Activated T-helper 1 cell treated with Interleukin-2 at 50 U/mL for 16 hours (primary cell): Measurements from ENCODE around the gene CRYZL1.
"Not testable (repeated sequence)": the region's sequence is repeated elsewhere in the genome, so short reads cannot be mapped to it uniquely, and the experiment has no call there.

ENCODE experiments used
- DNase-seq: peaks from one replicate; pipeline ENCODE4 v3.0.0-alpha.2; 2020; ENCODE audit warnings: low read depth

Gene CRYZL1

DNA sequence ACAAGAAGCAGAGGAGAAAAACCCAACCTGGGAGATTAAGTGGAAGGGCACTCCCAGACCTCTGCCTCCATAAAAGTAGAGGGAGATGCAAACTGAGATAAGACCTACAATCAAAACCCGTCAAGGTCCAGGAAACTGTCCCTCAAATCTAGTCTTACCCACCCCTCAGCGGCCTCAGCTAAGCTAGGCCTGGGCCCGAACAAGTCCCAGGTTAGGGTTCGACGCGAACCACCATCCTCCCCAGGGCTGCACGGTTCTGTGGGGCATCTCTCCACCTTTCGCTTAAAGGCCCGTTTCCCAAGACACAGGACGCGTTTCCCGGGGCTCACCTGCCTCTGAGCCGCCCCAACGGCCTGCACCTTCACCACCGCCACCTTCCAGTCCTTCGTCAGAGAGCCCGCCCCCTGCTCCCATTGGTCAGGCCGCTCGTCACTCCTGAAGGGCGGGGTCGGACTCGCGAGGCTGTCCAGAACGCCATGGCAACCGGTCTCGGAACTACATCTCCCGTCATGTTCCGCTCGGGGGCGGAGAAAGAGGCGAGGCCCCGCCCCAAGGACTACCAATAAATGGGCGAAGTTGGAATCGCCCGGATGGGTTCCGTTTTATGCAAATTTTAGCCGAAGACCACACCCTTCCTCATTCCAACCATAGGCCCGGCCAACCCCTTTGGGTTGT is at the start of gene CRYZL1:
Gene CRYZL1, minus strand, starts transcription at position 390 of the 675 bp plus-strand sequence. CDS start 10,190 bp downstream, outside the sequence.
- peak; percentile 100 for DNase-seq

DNA sequence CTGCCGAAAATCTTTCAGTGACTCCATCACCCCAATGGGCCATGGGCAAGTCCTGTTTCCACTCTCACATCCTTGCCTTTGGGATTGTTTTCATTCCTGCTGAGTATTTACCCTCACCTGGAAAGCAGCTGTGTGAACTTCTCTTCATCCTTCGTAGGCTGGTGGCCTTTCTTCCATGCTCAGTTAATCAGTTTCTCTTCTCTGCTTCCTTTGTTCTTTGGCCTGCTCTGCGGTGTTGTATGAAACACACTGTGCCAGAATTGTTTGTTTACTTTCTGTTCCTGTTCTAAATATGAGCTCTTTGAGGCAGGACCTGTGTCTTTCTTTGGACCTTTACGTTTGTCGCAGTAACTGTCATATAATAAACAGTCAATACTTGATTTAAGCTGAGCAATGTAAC is 49.3 kb upstream of the CRYZL1 start:
- DNase-seq, result no peak

DNA sequence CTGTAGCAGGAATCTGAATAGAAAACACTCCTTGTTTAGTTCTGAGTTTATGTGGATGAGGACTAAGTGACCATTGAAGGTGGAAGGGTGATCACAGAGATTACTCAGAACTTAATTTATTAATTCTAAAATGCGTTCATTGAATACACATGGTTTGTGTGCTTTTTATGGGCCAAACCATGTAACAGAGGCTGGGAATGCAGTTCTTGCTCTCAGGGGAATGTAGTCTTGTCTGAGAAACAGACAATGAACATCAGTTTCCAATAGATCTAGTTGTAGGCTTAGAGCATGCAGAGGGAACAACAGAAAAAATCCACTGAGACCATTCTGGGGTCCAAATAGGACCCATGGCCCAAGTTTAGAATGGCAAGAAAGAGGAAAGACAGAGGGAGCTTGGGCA is 46.8 kb upstream of the CRYZL1 start:
- DNase-seq, result no peak

DNA sequence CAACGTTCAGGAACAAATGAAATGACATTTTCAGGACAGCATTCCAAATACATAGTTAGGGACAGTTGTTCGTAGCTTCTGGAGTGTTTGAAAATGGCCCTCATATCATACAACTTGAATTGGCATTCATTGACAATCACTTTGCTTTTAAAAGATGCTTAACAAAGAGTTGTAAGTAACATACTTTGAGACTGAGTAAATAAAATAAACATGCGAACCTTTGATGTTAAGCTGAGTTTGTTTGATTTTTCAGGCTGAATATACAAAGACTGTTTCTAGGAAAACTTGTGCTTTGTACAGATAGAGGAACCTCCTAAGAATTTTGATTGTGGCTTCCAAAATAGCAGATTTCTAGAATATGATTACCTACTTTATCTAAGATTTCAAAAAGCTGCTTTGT is 46.1 kb upstream of the CRYZL1 start:
- DNase-seq, result no peak

DNA sequence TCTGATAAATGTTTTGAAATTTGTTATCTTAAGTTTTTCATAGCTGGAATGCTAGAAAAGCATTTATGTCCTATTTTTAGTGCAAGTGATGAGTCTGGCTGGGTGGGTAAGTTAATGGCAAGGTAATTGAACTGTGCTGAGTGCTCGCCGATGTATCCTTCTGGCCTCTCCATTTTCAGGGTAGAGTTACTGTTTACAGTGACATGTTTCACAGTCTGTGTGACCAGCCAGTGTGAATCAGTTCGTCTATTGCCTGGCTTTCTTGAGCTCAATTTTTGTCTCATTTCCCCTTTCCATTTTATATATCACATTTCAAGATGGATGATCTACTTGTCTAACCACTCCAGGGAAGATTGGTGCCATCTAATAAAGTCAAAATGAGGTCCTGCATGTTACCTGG is 44.8 kb upstream of the CRYZL1 start:
- DNase-seq, result no peak

DNA sequence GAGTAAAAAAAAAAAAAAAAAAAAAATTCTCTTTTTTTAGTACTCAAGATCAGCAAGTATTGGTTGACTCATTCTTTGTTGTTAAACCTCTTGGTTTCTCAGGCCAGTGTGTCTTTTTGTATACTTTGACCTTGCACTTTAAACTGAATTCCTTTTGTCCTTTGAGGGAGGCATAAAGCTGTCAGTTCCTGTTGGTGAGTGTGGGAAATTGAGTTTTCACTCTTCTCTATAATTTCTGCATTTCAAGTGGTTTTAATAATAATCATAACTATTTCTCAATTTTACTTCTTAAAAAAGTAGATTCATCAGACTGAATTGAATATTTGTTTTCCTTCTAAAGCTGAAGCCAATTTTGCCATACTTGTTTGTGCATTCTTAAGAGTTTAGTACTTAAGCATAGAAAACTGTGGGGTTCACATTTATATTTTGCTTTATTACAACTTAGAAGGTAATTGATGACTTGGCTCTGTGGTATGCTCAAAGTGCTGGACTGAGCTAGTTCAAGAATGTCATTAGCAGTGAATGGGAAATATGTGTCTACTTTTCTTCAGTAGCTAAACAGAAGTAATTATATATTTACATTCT is 44.2 kb upstream of the CRYZL1 start:
- DNase-seq, result no peak

DNA sequence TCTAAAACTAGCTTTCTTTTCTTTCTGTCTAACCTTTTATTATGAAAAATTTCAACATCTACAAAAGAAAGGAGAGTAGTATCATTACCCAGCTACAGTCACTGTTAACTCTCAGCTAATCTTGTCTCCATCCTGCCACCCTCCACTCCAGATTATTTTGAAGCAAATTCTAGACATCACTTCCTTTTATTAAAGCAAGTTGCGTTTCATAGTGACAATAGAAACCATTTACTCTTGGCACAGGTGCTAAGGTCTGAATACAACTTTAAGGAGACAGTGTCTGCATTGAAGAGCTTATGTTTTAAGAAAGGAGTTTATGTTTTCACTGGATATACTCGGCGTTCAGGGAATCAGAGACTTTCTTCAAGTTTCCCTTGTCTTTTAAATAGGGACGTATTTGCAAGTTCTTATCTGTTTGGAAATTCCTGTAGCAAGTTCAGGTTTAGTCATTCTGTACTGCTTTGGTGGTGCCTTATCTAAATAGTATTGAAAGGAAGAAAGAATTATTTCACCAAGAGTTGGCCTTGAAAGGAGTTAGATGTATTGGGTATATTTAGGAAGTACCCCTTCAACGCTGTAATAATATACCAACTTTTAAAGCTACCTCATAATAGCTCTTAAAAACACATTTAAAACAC is 43.5 kb upstream of the CRYZL1 start:
- DNase-seq, result no peak

DNA sequence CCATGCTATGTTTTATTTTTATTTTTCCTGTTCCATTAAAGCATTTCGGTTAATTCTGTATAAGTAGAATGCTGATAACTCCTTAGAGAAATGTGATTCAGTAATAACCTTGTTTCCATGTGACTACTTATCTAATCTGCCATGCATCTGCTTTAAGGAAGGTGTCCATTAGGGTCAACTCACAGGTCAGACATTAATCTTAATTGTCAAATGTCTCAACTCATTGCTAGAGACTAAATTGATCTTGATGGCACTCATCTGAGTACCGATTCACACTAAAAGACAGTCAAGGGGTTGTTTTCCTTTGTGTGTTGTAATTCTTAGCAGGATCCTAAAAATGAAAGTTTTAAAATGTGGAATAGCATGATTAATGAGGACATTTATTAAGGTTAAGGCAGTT is 42.5 kb upstream of the CRYZL1 start:
- DNase-seq, result no peak

DNA sequence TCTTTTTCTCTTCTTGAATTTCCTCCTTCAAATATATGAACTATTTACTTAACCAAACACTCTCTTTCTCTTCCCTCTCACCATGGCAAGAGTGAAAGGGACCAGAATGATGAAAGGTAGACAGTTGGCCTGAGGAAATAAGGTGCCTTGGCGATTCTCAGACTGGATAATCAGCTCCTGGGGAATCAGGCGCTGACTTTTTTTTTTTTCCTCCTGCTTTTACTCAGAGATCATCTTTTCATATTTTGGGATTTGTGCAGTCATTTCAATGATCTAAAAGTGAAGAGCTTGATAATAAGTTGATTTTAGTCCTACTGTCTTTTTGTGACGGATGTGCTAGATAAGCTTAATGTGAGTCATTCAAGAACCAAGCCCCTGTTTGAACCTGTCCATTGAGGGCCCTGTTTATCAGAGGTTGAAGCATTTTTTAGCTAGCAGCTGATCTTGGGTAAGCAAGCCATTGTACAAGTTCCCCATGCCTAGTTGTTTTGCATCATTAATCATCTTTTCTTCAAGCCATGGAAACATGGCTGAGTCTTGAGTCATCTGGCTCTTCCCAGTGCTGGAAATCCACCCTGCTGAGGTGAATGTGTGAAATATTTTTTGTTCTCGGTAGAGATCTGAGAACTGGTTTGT is 41.6 kb upstream of the CRYZL1 start:
- no peak for DNase-seq

DNA sequence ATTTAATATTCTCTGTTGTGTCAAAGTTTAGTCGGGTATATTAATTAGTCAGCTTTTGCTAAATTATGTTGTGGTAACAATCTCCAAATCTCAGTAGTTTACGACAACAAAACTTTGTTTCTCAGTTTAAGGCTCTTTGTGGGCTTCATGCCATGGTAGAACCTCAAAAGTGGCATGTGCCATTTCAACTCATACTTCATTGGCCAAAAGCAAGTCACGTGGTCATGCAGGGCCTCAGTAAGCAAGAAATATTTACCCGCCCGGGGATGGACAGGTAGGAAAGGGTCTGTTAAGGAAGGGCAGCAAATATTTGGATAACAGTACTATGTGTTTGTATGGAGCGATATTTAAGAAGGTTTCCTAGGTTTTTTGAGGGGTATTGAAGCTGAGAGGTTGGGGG is 39.3 kb upstream of the CRYZL1 start:
- no peak for DNase-seq

DNA sequence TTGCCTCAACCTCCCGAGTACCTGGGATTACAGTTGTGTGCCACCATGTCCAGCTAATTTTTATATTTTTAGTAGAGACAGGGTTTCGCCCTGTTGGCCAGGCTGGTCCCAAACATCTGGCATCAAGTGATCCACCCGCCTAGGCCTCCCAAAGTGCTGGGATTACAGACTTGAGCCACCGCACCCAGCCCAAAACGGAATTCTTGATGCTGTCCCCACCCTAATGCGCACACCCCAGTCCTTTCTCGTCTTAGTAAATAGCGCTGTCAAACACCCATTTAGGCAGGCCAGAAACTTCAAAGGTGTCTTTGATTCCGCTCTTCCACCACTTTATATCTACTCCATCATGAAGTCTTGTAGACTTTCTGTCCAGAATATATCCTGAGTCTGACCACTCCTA is 35.9 kb upstream of the CRYZL1 start:
- DNase-seq, result no peak

DNA sequence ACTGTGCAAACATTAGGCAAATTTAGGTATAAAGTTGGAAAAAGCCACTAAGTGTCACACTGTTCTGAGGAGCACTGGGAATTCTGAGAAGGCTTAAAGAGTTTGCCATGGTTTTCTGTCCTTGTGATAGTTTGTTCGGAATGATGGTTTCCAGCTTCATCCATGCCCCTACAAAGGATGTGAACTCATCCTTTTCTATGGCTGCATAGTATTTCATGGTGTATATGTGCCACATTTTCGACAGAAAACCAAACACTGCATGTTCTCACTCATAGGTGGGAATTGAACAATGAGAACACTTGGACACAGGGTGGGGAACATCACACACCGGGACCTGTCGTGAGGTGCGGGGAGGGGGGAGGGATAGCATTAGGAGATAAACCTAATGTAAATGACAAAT is 35.1 kb upstream of the CRYZL1 start:
- not testable (repeated sequence) for DNase-seq

DNA sequence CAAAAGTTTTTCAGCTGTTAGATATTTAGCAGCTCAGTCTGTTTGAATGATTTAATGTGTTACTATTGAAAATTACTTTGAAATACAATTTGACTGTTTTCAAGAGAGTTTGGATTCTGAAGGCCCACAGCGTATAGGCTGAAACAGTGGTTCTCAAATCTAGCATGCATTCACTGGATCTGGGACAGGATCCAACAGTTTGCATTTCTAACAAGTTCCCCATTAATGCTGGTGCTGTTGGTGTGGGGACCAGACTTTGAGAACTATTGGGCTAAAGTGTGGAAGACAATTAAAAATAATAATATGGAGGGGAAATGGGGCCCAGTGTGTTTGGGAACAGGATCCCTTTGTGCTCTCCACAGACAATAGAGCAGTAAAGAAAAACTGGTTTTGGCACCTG is 32.7 kb upstream of the CRYZL1 start:
- no peak for DNase-seq

DNA sequence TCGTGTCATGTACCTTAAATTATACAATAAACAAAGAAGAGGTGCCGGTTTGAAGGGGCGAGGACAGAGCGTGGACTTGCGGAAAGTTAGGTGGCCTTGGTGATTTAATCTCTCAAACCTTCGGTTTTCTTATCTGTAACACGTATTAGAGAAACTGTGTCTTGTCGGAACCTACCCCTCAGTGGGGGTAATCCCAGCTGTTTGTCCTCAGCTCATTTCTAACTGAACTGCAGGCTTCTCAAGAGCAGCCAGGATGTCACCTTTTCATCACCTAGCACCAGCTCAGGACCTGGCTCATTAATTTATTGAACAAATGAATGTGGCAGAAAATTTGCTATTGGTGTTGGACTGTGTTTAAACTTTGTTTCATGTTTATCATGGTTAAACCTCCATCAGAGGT is 31.9 kb upstream of the CRYZL1 start:
- no peak for DNase-seq

DNA sequence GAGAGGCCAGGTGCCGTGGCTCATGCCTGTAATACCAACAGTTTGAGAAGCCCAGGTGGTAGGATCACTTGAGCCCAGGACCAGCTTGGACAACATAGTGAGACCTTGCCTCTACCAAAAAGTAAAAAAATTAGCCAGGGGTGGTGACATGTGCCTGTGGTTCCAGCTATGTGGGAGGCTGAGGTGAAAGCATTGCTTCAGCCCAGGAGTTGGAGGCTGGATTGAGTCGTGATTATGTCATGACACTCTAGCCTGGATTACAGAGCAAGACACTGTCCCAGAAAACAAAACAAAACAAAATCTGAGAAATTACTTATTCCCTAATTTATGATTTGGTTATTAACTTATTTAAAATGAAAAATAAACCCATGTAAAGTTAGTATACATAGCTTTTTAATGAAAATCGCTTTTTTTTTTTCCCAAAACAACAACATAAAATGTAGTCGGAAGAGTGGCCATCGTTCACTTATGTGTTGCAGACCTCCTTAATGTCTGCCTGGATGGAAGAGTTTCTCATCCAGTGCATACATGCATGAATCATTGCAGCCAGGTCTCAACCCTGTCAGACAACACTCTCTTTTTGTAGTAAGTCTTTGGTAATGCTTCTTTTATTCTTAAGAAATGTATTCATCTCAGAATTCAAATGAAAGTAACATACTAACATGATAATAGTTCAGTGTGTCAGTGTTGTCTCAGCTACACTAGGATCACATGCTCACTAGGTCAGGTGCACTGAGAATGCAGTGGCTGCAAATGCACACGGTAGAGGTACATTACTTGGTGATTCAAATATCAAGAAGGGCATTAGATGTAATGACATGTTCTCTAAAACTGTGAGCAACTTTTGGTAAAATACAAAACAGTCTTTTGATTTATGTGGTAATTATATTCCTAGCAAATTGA is 28.8 kb upstream of the CRYZL1 start:
- DNase-seq, result no peak

DNA sequence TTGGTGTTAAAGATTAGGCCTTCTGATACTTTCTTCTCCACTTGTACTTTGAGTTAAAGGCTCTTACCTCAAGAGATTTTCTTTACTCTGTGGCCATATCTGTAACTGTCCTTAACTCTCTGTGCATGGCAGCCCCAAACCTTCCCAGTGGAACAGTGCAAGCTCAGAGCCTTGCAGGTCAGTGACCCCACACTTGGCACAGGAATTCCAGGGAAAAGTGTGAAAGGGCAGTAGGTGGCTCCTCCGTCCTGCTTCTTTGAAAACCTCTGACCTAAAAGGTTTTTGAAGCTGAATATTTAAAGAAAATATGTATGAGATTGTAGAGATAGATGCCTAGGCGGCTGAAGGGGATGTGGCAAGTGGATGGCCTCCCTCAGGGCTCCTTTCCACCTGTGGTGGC is 27.1 kb upstream of the CRYZL1 start:
- DNase-seq, result no peak

DNA sequence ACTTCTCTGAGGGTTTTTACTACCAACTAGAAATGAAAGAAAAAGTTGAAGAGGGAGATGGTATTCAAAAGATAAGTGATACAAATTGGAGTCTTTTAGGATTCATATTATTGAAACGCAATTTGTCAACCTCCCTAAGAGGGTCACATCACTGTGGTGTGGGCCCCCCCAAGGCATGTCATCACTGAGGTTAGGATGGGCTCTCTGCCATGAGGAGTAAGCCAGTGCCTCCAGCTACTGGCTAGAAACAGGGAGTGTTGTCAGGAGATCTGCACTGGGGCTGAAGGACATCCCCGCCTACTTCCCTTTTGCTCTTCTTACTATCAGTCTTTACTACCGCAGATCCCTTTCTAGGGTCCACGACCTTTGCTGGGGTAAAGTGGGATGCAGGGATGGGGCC is 26.6 kb upstream of the CRYZL1 start:
- DNase-seq, result no peak

DNA sequence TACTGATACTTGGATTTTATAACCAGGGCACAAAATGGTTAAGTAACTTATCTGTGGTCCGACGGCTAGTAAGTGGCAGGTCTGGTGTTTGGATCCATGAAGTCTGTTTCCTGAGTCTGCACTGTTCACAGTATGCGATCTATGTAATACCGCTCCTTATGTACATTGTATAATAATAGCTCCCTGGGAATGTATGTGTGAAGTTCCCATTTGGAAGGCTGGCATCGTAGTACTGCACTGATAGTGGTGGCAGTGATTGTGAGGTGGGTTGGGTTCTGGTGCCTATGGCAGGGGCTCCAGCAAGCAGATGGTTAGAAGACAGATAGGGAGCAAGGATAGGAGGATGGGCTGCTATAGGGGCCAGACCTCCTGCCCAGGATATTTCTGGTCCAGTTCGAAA is 26.1 kb upstream of the CRYZL1 start:
- no peak for DNase-seq

DNA sequence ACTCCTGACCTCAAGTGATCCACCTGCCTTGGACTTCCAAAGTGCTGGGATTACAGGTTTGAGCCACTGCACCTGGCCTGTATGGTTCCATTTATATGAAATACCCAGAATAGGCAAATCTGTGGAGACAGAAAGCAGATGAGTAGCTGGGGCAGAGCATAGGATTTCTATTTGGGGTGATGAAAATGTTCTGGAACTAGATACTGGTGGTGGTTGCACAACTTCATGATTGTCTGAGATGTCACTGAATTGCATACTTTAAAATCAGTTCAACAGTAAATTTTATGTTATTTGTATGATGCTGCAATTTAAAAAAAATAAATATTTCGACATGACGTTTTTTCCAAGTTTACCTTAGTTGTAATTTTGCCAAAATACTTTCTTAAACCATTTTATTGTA is 24.6 kb upstream of the CRYZL1 start:
- no peak for DNase-seq

DNA sequence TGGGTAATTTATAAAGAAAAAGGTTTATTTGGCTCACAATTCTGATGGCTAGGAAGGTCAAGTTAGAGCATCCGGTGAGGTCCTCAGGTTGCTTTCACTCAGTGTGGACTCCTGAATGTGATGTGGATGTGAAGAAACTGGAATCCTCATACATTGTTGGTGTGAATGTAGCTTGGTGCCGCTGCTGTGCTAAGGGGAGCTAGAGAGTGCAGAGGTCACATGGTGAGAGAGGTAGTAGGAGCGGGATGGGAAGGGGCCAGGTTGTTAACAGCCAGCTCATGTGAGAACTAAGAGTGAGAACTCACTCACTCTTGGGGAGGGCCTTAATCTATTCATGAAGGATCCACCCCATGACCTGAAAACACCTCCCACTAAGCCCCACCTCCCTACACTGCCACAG is 22.6 kb upstream of the CRYZL1 start:
- DNase-seq, result no peak

DNA sequence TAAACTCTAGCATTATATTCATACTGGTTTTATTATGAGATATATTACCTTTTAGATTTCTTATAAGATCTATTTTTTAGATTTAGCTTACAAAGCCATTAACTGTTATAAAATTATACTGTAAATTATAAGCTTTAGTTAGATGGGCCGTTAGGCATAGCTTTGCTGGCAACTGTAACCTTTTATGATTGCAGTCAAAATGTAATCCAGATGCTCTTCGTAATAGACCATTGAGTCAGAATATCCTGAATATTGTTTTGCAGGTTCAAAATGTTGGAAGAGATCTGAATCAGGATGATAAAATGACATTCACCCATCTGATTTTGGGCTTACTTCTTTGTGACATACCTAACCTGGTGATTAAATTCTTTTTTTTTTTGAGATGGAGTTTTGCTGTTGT is 21.7 kb upstream of the CRYZL1 start:
- no peak for DNase-seq

DNA sequence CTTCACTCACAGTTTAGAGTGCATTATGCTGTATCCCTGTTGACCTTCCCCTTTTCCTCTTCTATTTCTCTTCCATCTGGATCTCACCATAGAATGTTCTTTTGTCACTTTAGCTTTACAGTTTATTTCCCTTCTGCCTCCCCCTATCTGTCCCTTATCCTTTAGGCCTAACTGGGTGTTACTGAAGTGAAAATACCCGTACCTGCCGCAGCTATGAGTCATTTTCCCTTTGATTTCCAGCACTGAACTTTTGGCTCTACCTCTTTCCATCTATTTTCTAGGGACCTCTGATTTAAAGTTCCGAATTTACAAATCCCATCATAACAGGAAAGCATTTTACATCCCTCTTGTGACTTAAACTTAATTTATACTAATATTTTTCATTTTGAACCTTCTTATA is 20.5 kb upstream of the CRYZL1 start:
- no peak for DNase-seq
